Rectal smooth muscle tissue (tissue), 1 donor: ENCODE measurements around the gene UBC.
A peak's percentile ranks its signal among the peaks of the same experiment; 100 is the strongest.

Source experiments
- H3K27ac ChIP-seq: one replicate; pipeline ENCODE4 v1.7.0; 2013; ENCODE audit warnings: low read depth, low read length, inconsistent platforms
- H3K27me3 ChIP-seq: one replicate; pipeline ENCODE4 v1.7.0; 2013; ENCODE audit warnings: low read length; ENCODE audit not compliant: control insufficient read depth, insufficient read depth
- H3K36me3 ChIP-seq: one replicate; pipeline ENCODE4 v1.7.0; 2013; ENCODE audit warnings: low read length; ENCODE audit not compliant: control insufficient read depth, insufficient read depth
- H3K4me1 ChIP-seq: one replicate; pipeline ENCODE4 v1.7.0; 2013; ENCODE audit warnings: low read length; ENCODE audit not compliant: control insufficient read depth, insufficient read depth
- H3K4me3 ChIP-seq: one replicate; pipeline ENCODE4 v1.7.0; 2013; ENCODE audit warnings: low read length
- H3K9ac ChIP-seq: one replicate; pipeline ENCODE4 v1.7.0; 2013; ENCODE audit warnings: low read length

UBC gene

GRCh38 chr12:124914392-124915238, at the start of gene UBC:
TSS of gene UBC (minus strand) at chr12:124914650. CDS start at chr12:124913771, 879 bp downstream.
- Histone ChIP-seq H3K4me3 (peak within 1 kb of the TSS; percentile 93), H3K27me3 (no peaks in the 10 kb centered on the region), H3K9ac (peak within 1 kb of the TSS; percentile 100), H3K27ac (peak within 1 kb of the TSS; percentile 96), H3K4me1 (peaks cover 43% of the 10 kb centered on the region), H3K36me3 (peaks cover 25% of the 10 kb centered on the region)

GRCh38 chr12:124963211-124963610, 48.8 kb upstream of the UBC start:
- Histone ChIP-seq H3K4me1 (no peaks in the 10 kb centered on the region), H3K9ac (no peak overlapping the region), H3K27me3 (no peaks in the 10 kb centered on the region), H3K36me3 (peaks cover 30% of the 10 kb centered on the region), H3K27ac (no peak overlapping the region), H3K4me3 (no peak overlapping the region)

GRCh38 chr12:124961055-124961454, 46.6 kb upstream of the UBC start:
- Histone ChIP-seq H3K27me3 (no peaks in the 10 kb centered on the region), H3K9ac (no peak overlapping the region), H3K36me3 (peaks cover 34% of the 10 kb centered on the region), H3K27ac (no peak overlapping the region), H3K4me1 (no peaks in the 10 kb centered on the region), H3K4me3 (no peak overlapping the region)

GRCh38 chr12:124956571-124956970, 42.1 kb upstream of the UBC start:
- no peaks in the 10 kb centered on the region for H3K27me3 ChIP-seq
- H3K4me3 ChIP-seq, result no peak overlapping the region
- no peak overlapping the region for H3K27ac ChIP-seq
- H3K9ac ChIP-seq, result no peak overlapping the region
- H3K36me3 ChIP-seq, result peaks cover 27% of the 10 kb centered on the region
- no peaks in the 10 kb centered on the region for H3K4me1 ChIP-seq

DNA sequence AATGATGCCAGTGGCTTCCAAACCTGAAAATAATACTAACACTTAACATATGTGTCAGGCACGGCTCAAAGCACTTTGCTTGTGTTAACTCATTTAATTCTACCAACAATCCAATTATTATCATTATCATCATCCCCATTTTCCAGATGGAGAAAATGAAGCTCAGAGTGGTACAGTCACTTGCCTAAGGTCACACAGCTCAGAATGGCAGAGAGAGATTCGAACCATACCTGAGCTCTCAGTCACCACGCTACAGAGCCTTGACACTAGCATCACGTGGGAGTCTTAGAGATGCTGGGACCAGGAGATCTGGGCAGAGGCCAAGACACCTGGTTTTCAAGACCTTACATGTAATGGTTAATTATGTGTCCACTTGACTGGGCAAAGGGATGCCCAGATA, 40.3 kb upstream of the UBC start:
- Histone ChIP-seq H3K36me3 (peaks cover 26% of the 10 kb centered on the region), H3K4me3 (no peak overlapping the region), H3K27me3 (no peaks in the 10 kb centered on the region), H3K4me1 (no peaks in the 10 kb centered on the region), H3K9ac (no peak overlapping the region), H3K27ac (no peak overlapping the region)

DNA sequence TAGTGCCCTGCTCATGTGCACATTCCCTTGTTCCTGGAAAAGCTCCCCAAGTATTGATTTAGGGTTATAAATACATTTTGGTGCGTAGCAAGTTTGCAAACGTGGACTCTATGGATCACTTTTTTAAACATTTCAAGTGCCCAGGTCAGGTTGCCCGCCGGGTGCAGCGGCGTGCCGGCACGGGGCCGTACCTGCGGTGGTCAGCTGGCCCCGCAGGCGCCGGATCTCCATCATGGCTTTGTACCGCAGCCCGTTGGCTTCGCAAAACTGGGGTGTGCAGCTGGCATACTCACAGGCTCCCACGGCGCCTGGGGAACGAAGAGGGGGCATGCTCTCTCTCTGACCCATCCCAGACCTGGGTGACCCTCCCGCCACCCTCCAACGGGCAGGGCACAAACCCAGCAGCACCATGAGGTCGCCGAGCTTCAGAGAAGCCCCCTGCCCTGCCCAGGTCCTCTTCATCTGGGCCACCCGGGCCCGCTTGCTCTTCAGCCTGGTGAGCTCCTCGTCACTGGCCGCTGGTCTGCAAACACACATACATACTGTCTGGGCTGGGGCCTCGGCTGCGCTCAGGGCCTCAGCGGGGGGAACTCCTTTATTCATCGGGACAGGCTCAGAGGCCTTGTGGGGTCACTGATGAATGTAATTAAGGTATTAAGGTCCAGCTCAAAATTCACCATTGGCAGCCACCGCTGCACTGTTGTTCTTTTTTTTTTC, 39.4 kb upstream of the UBC start:
- H3K9ac ChIP-seq, result no peak overlapping the region
- no peak overlapping the region for H3K27ac ChIP-seq
- H3K4me3 ChIP-seq, result no peak overlapping the region
- no peaks in the 10 kb centered on the region for H3K27me3 ChIP-seq
- H3K4me1 ChIP-seq, result no peaks in the 10 kb centered on the region
- H3K36me3 ChIP-seq, result peaks cover 24% of the 10 kb centered on the region

DNA sequence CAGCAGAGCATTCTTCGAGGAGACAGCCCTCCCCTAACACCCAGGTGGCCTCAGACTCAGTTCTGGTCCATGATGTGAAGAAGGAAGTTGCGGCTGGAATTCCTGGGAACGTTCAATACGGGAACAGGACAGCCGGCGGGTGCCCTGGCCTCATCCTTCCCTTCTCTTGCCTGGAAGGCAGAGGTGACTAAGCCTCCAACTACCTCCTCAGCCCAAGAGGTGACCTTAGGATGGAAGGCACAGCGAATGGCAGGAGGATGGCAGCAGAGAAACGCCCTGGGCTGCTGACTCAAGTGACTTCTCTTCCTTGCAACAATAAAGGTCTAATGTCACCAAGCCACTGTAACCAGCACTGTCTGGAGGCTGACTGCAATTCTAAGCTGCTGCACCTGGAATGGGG, 38.4 kb upstream of the UBC start:
- H3K4me3 ChIP-seq, result no peak overlapping the region
- peaks cover 17% of the 10 kb centered on the region for H3K36me3 ChIP-seq
- H3K27ac ChIP-seq, result no peak overlapping the region
- no peaks in the 10 kb centered on the region for H3K27me3 ChIP-seq
- H3K9ac ChIP-seq, result no peak overlapping the region
- no peaks in the 10 kb centered on the region for H3K4me1 ChIP-seq

GRCh38 chr12:124952295-124952694, 37.8 kb upstream of the UBC start:
- Histone ChIP-seq H3K36me3 (peaks cover 16% of the 10 kb centered on the region), H3K4me3 (no peak overlapping the region), H3K4me1 (no peaks in the 10 kb centered on the region), H3K9ac (no peak overlapping the region), H3K27me3 (no peaks in the 10 kb centered on the region), H3K27ac (no peak overlapping the region)

DNA sequence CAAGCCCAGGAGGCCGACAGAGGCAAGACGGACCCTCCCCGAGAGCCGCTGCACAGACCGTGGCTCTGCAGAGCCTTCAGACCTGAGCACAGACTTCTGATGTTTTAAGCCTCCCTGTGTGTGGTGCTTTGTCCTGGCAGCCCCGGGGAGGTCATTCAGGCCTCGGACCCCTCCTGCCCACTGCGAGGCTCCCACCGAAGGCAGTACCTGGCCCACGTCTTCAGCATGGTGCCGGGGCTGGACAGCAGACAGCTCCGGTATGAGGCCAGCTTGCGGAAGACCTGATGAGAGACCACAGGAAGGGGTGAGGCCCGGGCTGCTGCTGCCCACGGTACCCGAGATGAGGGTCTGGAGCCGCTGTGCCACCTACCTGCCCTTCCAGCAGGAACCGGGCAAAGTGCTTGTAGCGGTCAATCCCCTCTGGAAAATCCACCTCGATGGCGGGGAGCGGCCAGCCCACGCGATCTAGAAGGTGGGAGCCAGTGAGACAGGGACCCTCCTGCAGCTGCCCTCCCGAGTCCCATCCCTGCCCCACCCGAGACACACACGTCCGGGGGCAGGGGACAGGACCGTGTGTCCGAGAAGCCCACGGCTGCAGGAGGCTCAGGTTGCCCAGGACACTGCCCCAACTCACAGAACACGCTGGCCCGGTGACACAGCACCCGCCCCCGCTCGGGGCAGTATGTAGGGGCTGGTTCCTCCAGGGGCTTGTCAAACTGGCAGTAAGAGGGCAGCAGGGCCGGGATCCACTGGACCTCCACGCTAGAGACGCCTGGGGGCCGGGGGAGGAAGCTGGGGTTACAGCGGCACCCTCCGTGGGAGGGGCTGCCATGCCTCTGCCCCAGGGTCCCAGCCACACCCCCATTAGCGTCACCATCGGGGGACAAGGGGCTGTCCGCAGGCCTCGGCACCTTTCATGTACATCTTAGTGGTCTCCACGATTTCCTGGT, 35.6 kb upstream of the UBC start:
- peaks cover 9% of the 10 kb centered on the region for H3K36me3 ChIP-seq
- H3K9ac ChIP-seq, result no peak overlapping the region
- H3K4me3 ChIP-seq, result no peak overlapping the region
- no peak overlapping the region for H3K27ac ChIP-seq
- H3K4me1 ChIP-seq, result no peaks in the 10 kb centered on the region
- no peaks in the 10 kb centered on the region for H3K27me3 ChIP-seq

DNA sequence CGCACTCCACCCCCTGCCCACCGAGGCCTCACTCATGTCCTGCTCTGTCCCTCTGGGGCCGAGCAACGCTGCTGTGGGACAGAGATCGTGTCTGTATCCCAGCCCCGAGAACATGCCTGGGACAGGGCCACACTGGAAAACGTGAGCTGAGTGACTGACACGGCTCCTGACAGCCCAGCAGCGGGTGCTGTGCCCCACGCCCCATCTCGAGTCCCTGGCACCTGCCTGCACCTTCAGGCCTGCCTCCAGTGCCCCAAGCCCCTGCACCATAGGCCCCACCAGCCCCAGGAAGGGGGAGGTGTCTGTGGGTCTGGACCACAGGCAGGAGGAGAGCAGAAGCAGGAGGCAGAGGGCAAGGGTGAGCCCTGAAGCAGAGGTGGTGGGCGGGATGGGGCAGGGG, 34.6 kb upstream of the UBC start:
- Histone ChIP-seq H3K9ac (no peak overlapping the region), H3K4me3 (no peak overlapping the region), H3K27ac (no peak overlapping the region), H3K4me1 (no peaks in the 10 kb centered on the region), H3K27me3 (no peaks in the 10 kb centered on the region), H3K36me3 (peaks cover 9% of the 10 kb centered on the region)

- Histone ChIP-seq H3K27me3 (no peaks in the 10 kb centered on the region), H3K4me1 (no peaks in the 10 kb centered on the region), H3K9ac (no peak overlapping the region), H3K27ac (no peak overlapping the region), H3K36me3 (peaks cover 3% of the 10 kb centered on the region), H3K4me3 (no peak overlapping the region)
Measured at GRCh38 chr12:124947561-124948398, 33.3 kb upstream of the UBC start.
